CD4-positive, alpha-beta T cell treated with Interleukin-4 for 1 hour (primary cell): ENCODE results near the gene MUC16.

Experiments
- DNase-seq, 2 donors: peaks; one replicate each; pipeline ENCODE4 v3.0.0-alpha.2; 2020 to 2022

The MUC16 gene

GRCh38 chr19:9000933-9001332 is 9.3 kb downstream of the MUC16 start:
- DNase-seq: no peak

DNA sequence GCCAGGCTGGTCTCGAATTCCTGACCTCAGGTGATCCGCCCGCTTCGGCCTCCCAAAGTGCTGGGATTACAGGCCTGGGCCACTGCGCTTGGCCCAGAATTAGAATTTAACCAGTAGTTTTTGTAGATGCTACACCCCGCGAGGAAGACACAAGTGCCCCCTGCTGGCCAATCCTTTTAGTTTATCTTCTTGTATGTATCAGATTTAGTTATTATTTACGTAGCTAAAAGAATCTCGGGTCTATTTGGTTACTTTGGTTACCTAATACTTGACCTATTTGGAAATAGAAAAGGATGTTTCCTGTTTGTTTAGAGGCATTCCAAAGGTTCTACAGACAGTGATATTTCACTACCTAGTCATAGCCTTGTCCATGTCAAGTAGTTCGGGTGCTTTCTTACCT is 22.0 kb downstream of the MUC16 start:
- DNase-seq: peak in 1 of 2 donors; percentile 29

DNA sequence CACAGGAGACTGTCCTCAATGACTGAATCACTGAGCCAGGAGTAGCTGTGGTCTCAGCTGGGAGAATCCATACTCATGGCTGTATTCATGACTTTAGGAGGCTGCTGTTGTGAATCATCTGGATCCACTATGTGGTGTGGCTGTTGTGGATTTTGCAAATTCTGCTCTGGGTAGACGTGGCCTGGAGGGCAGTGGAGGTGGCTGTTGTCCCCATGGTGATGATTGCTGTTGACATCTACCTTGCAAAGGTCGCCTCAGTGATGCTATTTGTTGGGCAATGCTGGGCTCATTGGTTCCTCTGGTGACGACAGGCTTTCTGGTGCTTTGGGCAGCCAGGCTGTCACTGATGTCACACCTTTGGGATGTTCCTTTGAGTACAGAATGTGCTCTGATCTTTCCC is 23.9 kb downstream of the MUC16 start:
- DNase-seq: no peak

DNA sequence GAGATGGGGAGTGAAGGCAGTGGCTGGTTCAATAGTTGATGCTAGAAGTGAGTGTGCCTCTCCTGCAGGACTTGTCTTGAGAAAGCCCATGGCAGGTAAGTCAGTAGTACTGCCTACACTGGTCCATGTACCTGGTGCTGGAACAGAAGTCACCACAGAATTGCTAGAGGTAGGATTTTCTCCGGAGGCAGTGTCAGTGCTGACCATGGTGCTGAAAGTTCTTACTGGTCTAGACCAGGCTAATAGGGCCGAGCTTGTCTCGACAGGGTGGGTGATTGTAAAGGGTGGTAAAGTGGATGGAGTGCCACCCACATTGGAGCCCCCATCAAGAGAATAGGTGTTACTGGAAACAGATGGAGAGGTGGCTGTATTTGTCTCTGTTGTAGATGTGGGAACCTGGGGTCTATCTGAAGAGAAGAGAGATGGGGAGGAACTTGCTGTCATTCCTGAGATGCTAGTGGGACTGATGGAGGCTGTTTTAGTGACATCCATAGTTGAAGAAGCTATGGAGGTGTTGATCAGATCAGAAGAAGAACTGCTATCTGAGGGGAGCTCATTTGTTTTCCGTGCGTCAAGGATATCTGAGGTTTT is 36.6 kb downstream of the MUC16 start:
- DNase-seq: no peak

- DNase-seq: no peak
Observed at GRCh38 chr19:8965887-8966286, 44.3 kb downstream of the MUC16 start.
